Adrenal gland (tissue), 12 donors: Measurements from ENCODE around the gene ITGB5. TPM values are rescaled to one million over a fixed set of nuclear protein-coding genes. Genes with fewer than 3 reads are reported as not detected.
"Not testable (repeated sequence)": the region's sequence is repeated elsewhere in the genome, so short reads cannot be mapped to it uniquely, and the experiment has no call there.

ENCODE experiments used
- DNase-seq, 7 donors: peaks; one replicate each; pipeline ENCODE4 v3.0.0-alpha.2; 2019 to 2020
- H3K27ac ChIP-seq, 5 donors: fragments of 200-600 bp; sonication (generic) in 4 of 5; 1 replicate in 3 of 5; 2 replicates in 2 of 5; pipeline versions ENCODE4 v1.5.1 to v1.8.0; 2016 to 2020; ENCODE audit warnings: mild to moderate bottlenecking in 1 of 5
- H3K27me3 ChIP-seq: fragments of 200-600 bp; 2 replicates; pipeline ENCODE4 v1.8.0; 2021
- H3K36me3 ChIP-seq, 2 donors: fragments of 200-600 bp; replicated peaks in 1 of 2; 1 replicate in 1 of 2; 2 replicates in 1 of 2; pipeline versions ENCODE4 v1.5.1 to v1.8.0; 2018 to 2022
- H3K4me1 ChIP-seq, 2 donors: fragments of 200-600 bp; replicated peaks in 1 of 2; 1 replicate in 1 of 2; 2 replicates in 1 of 2; pipeline versions ENCODE4 v1.5.1 to v1.8.0; 2018 to 2021
- H3K4me3 ChIP-seq, 4 donors: fragments of 200-600 bp; sonication (generic) in 3 of 4; one replicate each; pipeline ENCODE4 v1.5.1; 2016 to 2018
- H3K9me3 ChIP-seq, 3 donors: fragments of 200-600 bp; sonication (generic) in 1 of 3; replicated peaks in 1 of 3; 1 replicate in 2 of 3; 2 replicates in 1 of 3; pipeline versions ENCODE4 v1.5.1 to v1.8.0; 2016 to 2021
- CTCF ChIP-seq, 6 experiments: fragments of 450-650 bp in 4 of 6; fragments of 200-600 bp in 2 of 6; sonication (generic) in 1 of 6; IDR thresholded peaks; 1 replicate in 5 of 6; 2 replicates in 1 of 6; pipeline versions ENCODE4 v1.5.1 to v1.8.0; 2016 to 2021; ENCODE audit warnings: antibody characterized with exemption in 6 of 6, mild to moderate bottlenecking in 2 of 6, moderate library complexity in 1 of 6
- POLR2A ChIP-seq, 2 donors: fragments of 450-650 bp; IDR thresholded peaks; one replicate each; pipeline ENCODE4 v1.6.1; 2017; ENCODE audit warnings: antibody characterized with exemption in 2 of 2, mild to moderate bottlenecking in 2 of 2, moderate library complexity in 1 of 2
- WGBS, 4 donors: extraction: QIAGEN DNeasy Blood & Tissue Kit in 2 of 4; methylation state at CpG; one replicate each; pipeline versions ENCODE4 v1.1.5 to v1.1.7; 2013 to 2017; 5-methylcytosine and 5-hydroxymethylcytosine counted together
- intact Hi-C, 2 donors: fragments of 100-400 bp; cut with DNase I; formaldehyde crosslinking; loops; one replicate each; pipeline versions ENCODE4 v1.14.1 to v1.15.0; 2022 to 2023
- polyA plus RNA-seq, 3 donors: library from polyadenylated mRNA; stranded (reverse); fragments of 200-250 nt in 2 of 3; fragments of 350-450 nt in 1 of 3; fragmentation: Illumina TruSeq in 1 of 3; extraction: RNeasy Lipid Tissue Mini Kit (QIAGEN cat#74804) in 1 of 3; gene quantifications; one replicate each; pipeline ENCODE4 v1.2.3, GENCODE V29; 2013 to 2014
- total RNA-seq, 9 donors: library from RNA; depleted of rRNA in 4 of 9; stranded (reverse); fragments of >200 nt in 4 of 9; fragments of 120-200 nt in 1 of 9; fragmentation: NEBNext Ultra II Directional in 1 of 9; extraction: Animal tissue kit (Norgen Biotek cat#: 25700) in 1 of 9; gene quantifications; one replicate each; pipeline versions ENCODE4 v1.1.0 to v1.2.4, GENCODE V29; 2013 to 2023
- donor health status: healthy with polysubstance abuse.
- donor health status: Bipolar disorder and iron deficiency.
- donor health status: DM: yes; HTN: yes; CAD: no.
- donor health status: DM: no; HTN: no; CAD: no.
- donor health status: DM: no; HTN: no; CAD: no.
- donor health status: DM: yes; HTN: yes; CAD: no.

Gene ITGB5
- total and polyA plus RNA-seq, 12 donors, result 9.4 to 404 (median 94.8) TPM

- H3K27me3 ChIP-seq, result no peaks in the 10 kb centered on the region
- no peak overlapping the region for H3K4me3 ChIP-seq
- no peak overlapping the region for H3K27ac ChIP-seq
- no peaks in the 10 kb centered on the region for H3K36me3 ChIP-seq
- H3K9me3 ChIP-seq, result no peaks in the 10 kb centered on the region
- H3K4me1 ChIP-seq, result peaks cover 19 to 47% of the 10 kb centered on the region in 2 donors
- DNase-seq, result no peak
- 85 to 91% (median 87%) methylated on average over 15 to 17 of the region's 17 CpGs for WGBS, 4 donors
- intact Hi-C loops, result loop anchor here in 1 of 2 donors (5.0 kb wide), 2 partner anchors 102 to 117 kb away; partner anchors contain the start of gene ITGB5
- no peak for TF ChIP-seq POLR2A (IDR thresholded peaks at IDR 0.05)
- no peak for TF ChIP-seq CTCF (IDR thresholded peaks at IDR 0.05)
These were observed 102.3 kb downstream of the ITGB5 start for GRCh38 chr3:124784686-124785382.

- no peak for DNase-seq
- Histone ChIP-seq H3K4me1 (peaks cover 19 to 49% of the 10 kb centered on the region in 2 donors), H3K4me3 (no peak overlapping the region), H3K27ac (no peak overlapping the region), H3K9me3 (no peaks in the 10 kb centered on the region), H3K27me3 (no peaks in the 10 kb centered on the region), H3K36me3 (no peaks in the 10 kb centered on the region)
- 56 to 74% (median 68%) methylated on average over 4 of the region's 4 CpGs for WGBS, 4 donors
- TF ChIP-seq POLR2A (IDR thresholded peaks at IDR 0.05) (no peak), CTCF (IDR thresholded peaks at IDR 0.05) (no peak)
- intact Hi-C loops, result loop anchor here in 1 of 2 donors (5.0 kb wide), 1 partner anchor 119 kb away; no protein-coding TSS in a partner anchor
These were observed 103.5 kb downstream of the ITGB5 start for GRCh38 chr3:124783696-124784095.

- not testable (repeated sequence) for H3K4me3 ChIP-seq, H3K36me3 ChIP-seq, H3K9me3 ChIP-seq, H3K27me3 ChIP-seq, H3K27ac ChIP-seq, DNase-seq
- H3K4me1 ChIP-seq, result peaks cover 19 to 41% of the 10 kb centered on the region in 2 donors
- intact Hi-C loops, result loop anchor here in 1 of 2 donors (5.0 kb wide), 1 partner anchor 120 kb away; no protein-coding TSS in a partner anchor
- 80 to 93% (median 86%) methylated on average over 6 of the region's 6 CpGs for WGBS, 4 donors
These were observed 104.8 kb downstream of the ITGB5 start for GRCh38 chr3:124782377-124782712.

- H3K4me3 ChIP-seq, result no peak overlapping the region
- H3K27me3 ChIP-seq, result no peaks in the 10 kb centered on the region
- H3K27ac ChIP-seq, result peak overlapping the region in 4 of 5 donors; percentile 47 to 73 (median 62)
- WGBS, 4 donors, result 71 to 81% (median 75%) methylated on average over 7 to 8 of the region's 8 CpGs
- H3K36me3 ChIP-seq, result no peaks in the 10 kb centered on the region
- no peak for TF ChIP-seq CTCF (IDR thresholded peaks at IDR 0.05)
- no peak for TF ChIP-seq POLR2A (IDR thresholded peaks at IDR 0.05)
- no peaks in the 10 kb centered on the region for H3K9me3 ChIP-seq
- no peak for DNase-seq
- intact Hi-C loops, result loop anchor here in 1 of 2 donors (5.0 kb wide), 1 partner anchor 121 kb away; no protein-coding TSS in a partner anchor
- peaks cover 15 to 40% of the 10 kb centered on the region in 2 donors for H3K4me1 ChIP-seq
These were observed 105.4 kb downstream of the ITGB5 start for GRCh38 chr3:124781476-124782376.
